ENCODE measurements around the gene TPGS1.

DNA sequence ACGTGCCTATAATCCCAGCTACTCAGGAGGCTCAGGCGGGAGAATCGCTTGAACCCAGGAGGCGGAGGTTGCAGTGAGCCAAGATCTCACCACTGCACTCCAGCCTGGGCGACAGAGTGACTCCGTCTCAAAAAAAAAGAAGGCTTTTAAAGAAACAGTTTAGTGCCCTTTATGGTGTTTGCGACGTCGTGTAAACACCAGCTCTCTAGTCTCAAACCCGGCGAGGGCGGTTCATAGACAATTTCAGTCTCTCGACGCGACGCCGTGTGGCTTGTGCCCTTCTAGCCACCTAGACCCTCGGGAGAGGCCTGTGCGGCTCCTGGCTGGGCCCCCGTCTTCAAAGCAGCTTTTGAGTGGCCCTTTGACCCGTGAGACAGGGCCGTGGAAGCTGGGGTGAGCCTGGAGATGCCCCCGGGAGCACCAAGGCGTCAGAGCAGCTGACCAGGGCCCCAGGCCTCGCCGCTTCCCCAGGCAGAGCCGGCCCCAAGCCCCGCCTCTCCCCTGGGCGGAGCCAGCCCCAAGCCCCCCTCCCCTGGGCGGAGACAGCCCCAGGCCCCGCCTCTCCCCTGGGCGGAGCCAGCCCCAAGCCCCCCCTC, 16.1 kb upstream of the TPGS1 start:
- TF ChIP-seq, protein P1, sequence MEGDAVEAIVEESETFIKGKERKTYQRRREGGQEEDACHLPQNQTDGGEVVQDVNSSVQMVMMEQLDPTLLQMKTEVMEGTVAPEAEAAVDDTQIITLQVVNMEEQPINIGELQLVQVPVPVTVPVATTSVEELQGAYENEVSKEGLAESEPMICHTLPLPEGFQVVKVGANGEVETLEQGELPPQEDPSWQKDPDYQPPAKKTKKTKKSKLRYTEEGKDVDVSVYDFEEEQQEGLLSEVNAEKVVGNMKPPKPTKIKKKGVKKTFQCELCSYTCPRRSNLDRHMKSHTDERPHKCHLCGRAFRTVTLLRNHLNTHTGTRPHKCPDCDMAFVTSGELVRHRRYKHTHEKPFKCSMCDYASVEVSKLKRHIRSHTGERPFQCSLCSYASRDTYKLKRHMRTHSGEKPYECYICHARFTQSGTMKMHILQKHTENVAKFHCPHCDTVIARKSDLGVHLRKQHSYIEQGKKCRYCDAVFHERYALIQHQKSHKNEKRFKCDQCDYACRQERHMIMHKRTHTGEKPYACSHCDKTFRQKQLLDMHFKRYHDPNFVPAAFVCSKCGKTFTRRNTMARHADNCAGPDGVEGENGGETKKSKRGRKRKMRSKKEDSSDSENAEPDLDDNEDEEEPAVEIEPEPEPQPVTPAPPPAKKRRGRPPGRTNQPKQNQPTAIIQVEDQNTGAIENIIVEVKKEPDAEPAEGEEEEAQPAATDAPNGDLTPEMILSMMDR (conservative IDR thresholded peaks at IDR 0.05), result no peak
- no peak for TF ChIP-seq EZH2 (IDR thresholded peaks at IDR 0.05; ENCODE audit: low read depth)

Data from PC-9 (cell line).